ENCODE data around the gene ALG11.

DNA sequence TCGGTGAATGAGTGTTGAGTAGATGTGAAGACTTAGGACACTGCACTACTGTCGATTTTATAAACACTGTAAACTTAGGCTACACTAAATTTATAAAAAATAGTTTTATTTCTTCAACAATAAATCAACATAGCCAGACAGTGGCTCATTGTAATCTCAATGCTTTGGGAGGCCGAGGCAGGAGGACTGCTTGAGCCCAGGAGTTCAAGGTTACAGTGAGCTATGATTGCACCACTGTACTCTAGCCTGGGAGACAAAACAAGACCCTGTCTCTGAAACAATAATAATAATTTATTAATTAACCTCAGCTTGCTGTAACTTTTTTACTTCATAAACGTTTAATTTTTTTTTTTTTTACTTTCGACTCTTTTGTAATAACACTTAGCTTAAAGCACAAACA, 35.3 kb upstream of the ALG11 start:
- no peak for TF ChIP-seq POLR2AphosphoS5 (IDR thresholded peaks at IDR 0.05; ENCODE audit: low read depth)
- TF ChIP-seq, protein P1, sequence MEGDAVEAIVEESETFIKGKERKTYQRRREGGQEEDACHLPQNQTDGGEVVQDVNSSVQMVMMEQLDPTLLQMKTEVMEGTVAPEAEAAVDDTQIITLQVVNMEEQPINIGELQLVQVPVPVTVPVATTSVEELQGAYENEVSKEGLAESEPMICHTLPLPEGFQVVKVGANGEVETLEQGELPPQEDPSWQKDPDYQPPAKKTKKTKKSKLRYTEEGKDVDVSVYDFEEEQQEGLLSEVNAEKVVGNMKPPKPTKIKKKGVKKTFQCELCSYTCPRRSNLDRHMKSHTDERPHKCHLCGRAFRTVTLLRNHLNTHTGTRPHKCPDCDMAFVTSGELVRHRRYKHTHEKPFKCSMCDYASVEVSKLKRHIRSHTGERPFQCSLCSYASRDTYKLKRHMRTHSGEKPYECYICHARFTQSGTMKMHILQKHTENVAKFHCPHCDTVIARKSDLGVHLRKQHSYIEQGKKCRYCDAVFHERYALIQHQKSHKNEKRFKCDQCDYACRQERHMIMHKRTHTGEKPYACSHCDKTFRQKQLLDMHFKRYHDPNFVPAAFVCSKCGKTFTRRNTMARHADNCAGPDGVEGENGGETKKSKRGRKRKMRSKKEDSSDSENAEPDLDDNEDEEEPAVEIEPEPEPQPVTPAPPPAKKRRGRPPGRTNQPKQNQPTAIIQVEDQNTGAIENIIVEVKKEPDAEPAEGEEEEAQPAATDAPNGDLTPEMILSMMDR (conservative IDR thresholded peaks at IDR 0.05; ENCODE audit: low read depth in 2 of 2), result no peak
- no peak for TF ChIP-seq JUNB (IDR thresholded peaks at IDR 0.05; ENCODE audit: unreplicated experiment)
- TF ChIP-seq EZH2phosphoT487 (IDR thresholded peaks at IDR 0.05; ENCODE audit: unreplicated experiment), result no peak
- TF ChIP-seq, protein P2, sequence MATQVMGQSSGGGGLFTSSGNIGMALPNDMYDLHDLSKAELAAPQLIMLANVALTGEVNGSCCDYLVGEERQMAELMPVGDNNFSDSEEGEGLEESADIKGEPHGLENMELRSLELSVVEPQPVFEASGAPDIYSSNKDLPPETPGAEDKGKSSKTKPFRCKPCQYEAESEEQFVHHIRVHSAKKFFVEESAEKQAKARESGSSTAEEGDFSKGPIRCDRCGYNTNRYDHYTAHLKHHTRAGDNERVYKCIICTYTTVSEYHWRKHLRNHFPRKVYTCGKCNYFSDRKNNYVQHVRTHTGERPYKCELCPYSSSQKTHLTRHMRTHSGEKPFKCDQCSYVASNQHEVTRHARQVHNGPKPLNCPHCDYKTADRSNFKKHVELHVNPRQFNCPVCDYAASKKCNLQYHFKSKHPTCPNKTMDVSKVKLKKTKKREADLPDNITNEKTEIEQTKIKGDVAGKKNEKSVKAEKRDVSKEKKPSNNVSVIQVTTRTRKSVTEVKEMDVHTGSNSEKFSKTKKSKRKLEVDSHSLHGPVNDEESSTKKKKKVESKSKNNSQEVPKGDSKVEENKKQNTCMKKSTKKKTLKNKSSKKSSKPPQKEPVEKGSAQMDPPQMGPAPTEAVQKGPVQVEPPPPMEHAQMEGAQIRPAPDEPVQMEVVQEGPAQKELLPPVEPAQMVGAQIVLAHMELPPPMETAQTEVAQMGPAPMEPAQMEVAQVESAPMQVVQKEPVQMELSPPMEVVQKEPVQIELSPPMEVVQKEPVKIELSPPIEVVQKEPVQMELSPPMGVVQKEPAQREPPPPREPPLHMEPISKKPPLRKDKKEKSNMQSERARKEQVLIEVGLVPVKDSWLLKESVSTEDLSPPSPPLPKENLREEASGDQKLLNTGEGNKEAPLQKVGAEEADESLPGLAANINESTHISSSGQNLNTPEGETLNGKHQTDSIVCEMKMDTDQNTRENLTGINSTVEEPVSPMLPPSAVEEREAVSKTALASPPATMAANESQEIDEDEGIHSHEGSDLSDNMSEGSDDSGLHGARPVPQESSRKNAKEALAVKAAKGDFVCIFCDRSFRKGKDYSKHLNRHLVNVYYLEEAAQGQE (IDR thresholded peaks at IDR 0.05; ENCODE audit: unreplicated experiment), result no peak
- no peak for TF ChIP-seq CREB1 (CRISPR knock-in tag; IDR thresholded peaks at IDR 0.05; ENCODE audit: low read depth)
